Neural progenitor cell (in vitro differentiated cells): ENCODE measurements around the gene RGS10.

Experiments
- CTCF ChIP-seq: fragments of 200-600 bp; sonication (generic); IDR thresholded peaks from 2 replicates; pipeline ENCODE4 v1.5.1; 2017; ENCODE audit warnings: antibody characterized with exemption, mild to moderate bottlenecking
- EZH2phosphoT487 ChIP-seq: fragments of 200-600 bp; sonication (generic); IDR thresholded peaks from 2 replicates; pipeline ENCODE4 v1.6.1; 2017; ENCODE audit warnings: antibody characterized with exemption

- TF ChIP-seq CTCF (no peak), EZH2phosphoT487 (no peak)
These were observed 67.9 kb downstream of the RGS10 start for GRCh38 chr10:119474606-119475005.
